NCI-H345 treated with DMSO at 0.1 percent for 48 hours (cell line): ENCODE data around the gene CEPT1.

ENCODE experiments used
- DNase-seq: peaks from one replicate; lab custom pipeline; 2025; ENCODE audit not compliant: unreplicated experiment; lab: John Stamatoyannopoulos, UW

CEPT1 gene

GRCh38 chr1:111192074-111192473 is 52.1 kb downstream of the CEPT1 start:
- DNase-seq: no peak

- DNase-seq: no peak
Observed at GRCh38 chr1:111192658-111193519, 52.9 kb downstream of the CEPT1 start.

GRCh38 chr1:111193712-111194480 is 53.9 kb downstream of the CEPT1 start:
- no peak for DNase-seq

GRCh38 chr1:111195002-111195684 is 55.1 kb downstream of the CEPT1 start:
- DNase-seq: no peak

GRCh38 chr1:111196213-111196612 is 56.2 kb downstream of the CEPT1 start:
- no peak for DNase-seq

- no peak for DNase-seq
Observed at GRCh38 chr1:111197598-111198284, 57.7 kb downstream of the CEPT1 start.

GRCh38 chr1:111198836-111199235 is 58.8 kb downstream of the CEPT1 start:
- no peak for DNase-seq

- no peak for DNase-seq
Observed at GRCh38 chr1:111199329-111199728, 59.3 kb downstream of the CEPT1 start.

- no peak for DNase-seq
Observed at GRCh38 chr1:111199881-111200801, 60.1 kb downstream of the CEPT1 start, which contains the start of gene DENND2D. Gene DENND2D, minus strand, starts transcription at chr1:111200646. Its CDS starts 187 bp downstream, at chr1:111200459.

- DNase-seq: no peak
Observed at GRCh38 chr1:111200802-111201161, 60.8 kb downstream of the CEPT1 start.

- no peak for DNase-seq
Observed at GRCh38 chr1:111201275-111202090, 61.5 kb downstream of the CEPT1 start.

GRCh38 chr1:111202366-111202706 is 62.3 kb downstream of the CEPT1 start:
- no peak for DNase-seq

GRCh38 chr1:111202707-111203623 is 62.9 kb downstream of the CEPT1 start:
- DNase-seq: no peak

- DNase-seq: peak; percentile 16
Observed at GRCh38 chr1:111203681-111204200, 63.7 kb downstream of the CEPT1 start.

- DNase-seq: no peak
Observed at GRCh38 chr1:111204201-111204982, 64.4 kb downstream of the CEPT1 start.

GRCh38 chr1:111204983-111205713 is 65.1 kb downstream of the CEPT1 start:
- DNase-seq: no peak

- DNase-seq: no peak
Observed at GRCh38 chr1:111205714-111206050, 65.7 kb downstream of the CEPT1 start.
